ENCODE results near the gene WNT5A. TPM values are rescaled to one million over a fixed set of nuclear protein-coding genes. Genes with fewer than 3 reads are reported as not detected.

Gene WNT5A
- total RNA-seq, 1 donor from 2014 or later, result 24.5 TPM

DNA sequence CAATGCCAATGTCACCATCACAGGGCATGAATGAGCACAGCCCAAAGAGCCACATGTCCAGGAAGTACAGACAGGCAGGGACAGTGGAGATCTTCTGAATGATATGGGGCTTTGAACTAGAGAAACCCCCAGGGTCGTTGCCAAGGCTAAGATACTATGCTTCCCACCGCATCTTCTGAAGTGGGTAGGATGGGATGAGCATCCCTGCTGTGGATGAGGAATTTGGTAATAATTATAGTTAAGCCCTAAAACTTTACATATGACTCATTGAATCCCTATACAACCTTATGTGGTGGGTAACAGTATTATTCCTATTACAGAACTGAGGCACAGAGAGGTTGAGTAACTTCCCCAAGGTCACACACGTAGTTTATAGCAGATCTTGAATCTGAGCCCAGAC, 44.2 kb downstream of the WNT5A start:
- H3K27ac ChIP-seq, result no peak overlapping the region
- H3K9me3 ChIP-seq, result no peaks in the 10 kb centered on the region
- intact Hi-C loops (cut with DNase I), result no loop called here
- H3K36me3 ChIP-seq, result no peaks in the 10 kb centered on the region
- H3K4me1 ChIP-seq, result no peaks in the 10 kb centered on the region
- H3K4me3 ChIP-seq, result no peak overlapping the region
- no peaks in the 10 kb centered on the region for H3K27me3 ChIP-seq
- ATAC-seq (no peak), DNase-seq (no peak)
- TF ChIP-seq, protein P1, sequence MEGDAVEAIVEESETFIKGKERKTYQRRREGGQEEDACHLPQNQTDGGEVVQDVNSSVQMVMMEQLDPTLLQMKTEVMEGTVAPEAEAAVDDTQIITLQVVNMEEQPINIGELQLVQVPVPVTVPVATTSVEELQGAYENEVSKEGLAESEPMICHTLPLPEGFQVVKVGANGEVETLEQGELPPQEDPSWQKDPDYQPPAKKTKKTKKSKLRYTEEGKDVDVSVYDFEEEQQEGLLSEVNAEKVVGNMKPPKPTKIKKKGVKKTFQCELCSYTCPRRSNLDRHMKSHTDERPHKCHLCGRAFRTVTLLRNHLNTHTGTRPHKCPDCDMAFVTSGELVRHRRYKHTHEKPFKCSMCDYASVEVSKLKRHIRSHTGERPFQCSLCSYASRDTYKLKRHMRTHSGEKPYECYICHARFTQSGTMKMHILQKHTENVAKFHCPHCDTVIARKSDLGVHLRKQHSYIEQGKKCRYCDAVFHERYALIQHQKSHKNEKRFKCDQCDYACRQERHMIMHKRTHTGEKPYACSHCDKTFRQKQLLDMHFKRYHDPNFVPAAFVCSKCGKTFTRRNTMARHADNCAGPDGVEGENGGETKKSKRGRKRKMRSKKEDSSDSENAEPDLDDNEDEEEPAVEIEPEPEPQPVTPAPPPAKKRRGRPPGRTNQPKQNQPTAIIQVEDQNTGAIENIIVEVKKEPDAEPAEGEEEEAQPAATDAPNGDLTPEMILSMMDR (IDR thresholded peaks at IDR 0.05), result no peak

- TF ChIP-seq, protein P1 (IDR thresholded peaks at IDR 0.05), result no peak
- H3K9me3 ChIP-seq, result no peaks in the 10 kb centered on the region
- no peak overlapping the region for H3K27ac ChIP-seq
- no peaks in the 10 kb centered on the region for H3K4me1 ChIP-seq
- DNase-seq (no peak), ATAC-seq (no peak)
- H3K36me3 ChIP-seq, result no peaks in the 10 kb centered on the region
- H3K4me3 ChIP-seq, result no peak overlapping the region
- H3K27me3 ChIP-seq, result no peaks in the 10 kb centered on the region
- intact Hi-C loops (cut with DNase I), result no loop called here
Measured at GRCh38 chr3:55441499-55441898, 45.6 kb downstream of the WNT5A start.

GRCh38 chr3:55440104-55440708, 46.9 kb downstream of the WNT5A start:
- ATAC-seq (peak; percentile 81), DNase-seq (no peak)
- Histone ChIP-seq H3K4me3 (no peak overlapping the region), H3K9me3 (no peaks in the 10 kb centered on the region), H3K27me3 (no peaks in the 10 kb centered on the region), H3K36me3 (no peaks in the 10 kb centered on the region), H3K4me1 (no peaks in the 10 kb centered on the region), H3K27ac (no peak overlapping the region)
- intact Hi-C loops (cut with DNase I), result no loop called here
- TF ChIP-seq, protein P1 (IDR thresholded peaks at IDR 0.05), result no peak

- Histone ChIP-seq H3K27me3 (no peaks in the 10 kb centered on the region), H3K36me3 (no peaks in the 10 kb centered on the region), H3K4me3 (no peak overlapping the region), H3K27ac (no peak overlapping the region), H3K4me1 (no peaks in the 10 kb centered on the region), H3K9me3 (no peaks in the 10 kb centered on the region)
- TF ChIP-seq, protein P1 (IDR thresholded peaks at IDR 0.05), result no peak
- intact Hi-C loops (cut with DNase I), result no loop called here
- no peak for ATAC-seq
- DNase-seq, result no peak
Measured at GRCh38 chr3:55439657-55440056, 47.4 kb downstream of the WNT5A start.

DNA sequence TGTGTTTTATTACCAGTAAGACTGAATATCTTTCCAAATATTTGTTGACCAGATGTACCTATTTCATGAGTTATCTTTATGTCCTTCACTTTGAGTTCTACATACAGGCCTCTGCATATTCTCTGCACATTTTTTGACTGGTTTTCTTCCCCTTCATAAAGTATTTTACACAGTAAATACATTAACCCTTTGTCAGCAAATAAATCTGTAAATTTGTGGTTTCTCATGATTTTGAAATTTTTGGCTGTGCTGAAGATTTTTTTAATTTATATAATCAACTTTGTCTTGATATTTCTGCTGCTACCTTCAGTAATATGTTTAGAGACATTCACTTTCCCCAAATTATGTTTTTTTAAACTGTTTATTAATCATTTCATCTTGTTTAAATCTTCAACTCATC, 50.5 kb downstream of the WNT5A start:
- no peaks in the 10 kb centered on the region for H3K4me1 ChIP-seq
- TF ChIP-seq, protein P1 (IDR thresholded peaks at IDR 0.05), result no peak
- no peak for DNase-seq
- ATAC-seq, result no peak
- no peaks in the 10 kb centered on the region for H3K9me3 ChIP-seq
- no peaks in the 10 kb centered on the region for H3K36me3 ChIP-seq
- intact Hi-C loops (cut with DNase I), result no loop called here
- no peak overlapping the region for H3K4me3 ChIP-seq
- H3K27me3 ChIP-seq, result no peaks in the 10 kb centered on the region
- H3K27ac ChIP-seq, result no peak overlapping the region

GRCh38 chr3:55435491-55435890, 51.6 kb downstream of the WNT5A start:
- no peaks in the 10 kb centered on the region for H3K27me3 ChIP-seq
- no peak overlapping the region for H3K4me3 ChIP-seq
- H3K27ac ChIP-seq, result no peak overlapping the region
- intact Hi-C loops (cut with DNase I), result no loop called here
- ATAC-seq, result no peak
- TF ChIP-seq, protein P1 (IDR thresholded peaks at IDR 0.05), result no peak
- DNase-seq, result no peak
- H3K4me1 ChIP-seq, result no peaks in the 10 kb centered on the region
- H3K36me3 ChIP-seq, result no peaks in the 10 kb centered on the region
- H3K9me3 ChIP-seq, result no peaks in the 10 kb centered on the region

Measured in upper lobe of right lung (tissue), 1 donor.